ENCODE measurements around the gene SENP2.

DNA sequence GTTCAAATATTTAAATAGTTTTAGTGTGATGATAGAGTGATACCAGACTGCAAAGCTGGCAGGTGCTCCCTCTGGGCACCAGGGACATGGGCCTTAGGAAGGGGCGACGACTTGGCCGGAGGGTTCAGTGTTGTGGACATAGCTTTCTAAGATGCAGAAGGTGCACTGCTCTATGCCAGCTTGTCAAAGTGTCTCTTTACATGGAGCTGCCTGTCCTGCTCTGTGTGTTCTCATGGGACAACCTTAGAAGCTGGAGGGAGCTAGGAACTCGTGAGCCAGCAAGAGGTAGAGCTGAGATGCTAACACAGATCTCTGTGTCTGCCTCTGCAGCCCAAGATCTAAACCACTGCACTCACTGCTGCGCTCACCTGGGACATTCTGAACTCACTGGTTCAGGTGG lies 77.8 kb downstream of the SENP2 start:
- TF ChIP-seq, protein P1, sequence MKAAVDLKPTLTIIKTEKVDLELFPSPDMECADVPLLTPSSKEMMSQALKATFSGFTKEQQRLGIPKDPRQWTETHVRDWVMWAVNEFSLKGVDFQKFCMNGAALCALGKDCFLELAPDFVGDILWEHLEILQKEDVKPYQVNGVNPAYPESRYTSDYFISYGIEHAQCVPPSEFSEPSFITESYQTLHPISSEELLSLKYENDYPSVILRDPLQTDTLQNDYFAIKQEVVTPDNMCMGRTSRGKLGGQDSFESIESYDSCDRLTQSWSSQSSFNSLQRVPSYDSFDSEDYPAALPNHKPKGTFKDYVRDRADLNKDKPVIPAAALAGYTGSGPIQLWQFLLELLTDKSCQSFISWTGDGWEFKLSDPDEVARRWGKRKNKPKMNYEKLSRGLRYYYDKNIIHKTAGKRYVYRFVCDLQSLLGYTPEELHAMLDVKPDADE (IDR thresholded peaks at IDR 0.05), result no peak
- no peak for TF ChIP-seq CREB1 (CRISPR knock-in tag; IDR thresholded peaks at IDR 0.05; ENCODE audit: low read depth)
- no peak for TF ChIP-seq POLR2AphosphoS5 (IDR thresholded peaks at IDR 0.05; ENCODE audit: low read depth)
- TF ChIP-seq, protein P2, sequence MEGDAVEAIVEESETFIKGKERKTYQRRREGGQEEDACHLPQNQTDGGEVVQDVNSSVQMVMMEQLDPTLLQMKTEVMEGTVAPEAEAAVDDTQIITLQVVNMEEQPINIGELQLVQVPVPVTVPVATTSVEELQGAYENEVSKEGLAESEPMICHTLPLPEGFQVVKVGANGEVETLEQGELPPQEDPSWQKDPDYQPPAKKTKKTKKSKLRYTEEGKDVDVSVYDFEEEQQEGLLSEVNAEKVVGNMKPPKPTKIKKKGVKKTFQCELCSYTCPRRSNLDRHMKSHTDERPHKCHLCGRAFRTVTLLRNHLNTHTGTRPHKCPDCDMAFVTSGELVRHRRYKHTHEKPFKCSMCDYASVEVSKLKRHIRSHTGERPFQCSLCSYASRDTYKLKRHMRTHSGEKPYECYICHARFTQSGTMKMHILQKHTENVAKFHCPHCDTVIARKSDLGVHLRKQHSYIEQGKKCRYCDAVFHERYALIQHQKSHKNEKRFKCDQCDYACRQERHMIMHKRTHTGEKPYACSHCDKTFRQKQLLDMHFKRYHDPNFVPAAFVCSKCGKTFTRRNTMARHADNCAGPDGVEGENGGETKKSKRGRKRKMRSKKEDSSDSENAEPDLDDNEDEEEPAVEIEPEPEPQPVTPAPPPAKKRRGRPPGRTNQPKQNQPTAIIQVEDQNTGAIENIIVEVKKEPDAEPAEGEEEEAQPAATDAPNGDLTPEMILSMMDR (conservative IDR thresholded peaks at IDR 0.05; ENCODE audit: low read depth in 2 of 2), result no peak
- no peak for TF ChIP-seq JUNB (IDR thresholded peaks at IDR 0.05; ENCODE audit: unreplicated experiment)
- TF ChIP-seq ZNF114 (CRISPR knock-in tag; IDR thresholded peaks at IDR 0.05), result no peak
- TF ChIP-seq EZH2 (IDR thresholded peaks at IDR 0.05; ENCODE audit: low read depth, unreplicated experiment), result no peak
- TF ChIP-seq EZH2phosphoT487 (IDR thresholded peaks at IDR 0.05; ENCODE audit: unreplicated experiment), result no peak
- no peak for TF ChIP-seq STAT1 (IDR thresholded peaks at IDR 0.05; ENCODE audit: unreplicated experiment)
- TF ChIP-seq, protein P3, sequence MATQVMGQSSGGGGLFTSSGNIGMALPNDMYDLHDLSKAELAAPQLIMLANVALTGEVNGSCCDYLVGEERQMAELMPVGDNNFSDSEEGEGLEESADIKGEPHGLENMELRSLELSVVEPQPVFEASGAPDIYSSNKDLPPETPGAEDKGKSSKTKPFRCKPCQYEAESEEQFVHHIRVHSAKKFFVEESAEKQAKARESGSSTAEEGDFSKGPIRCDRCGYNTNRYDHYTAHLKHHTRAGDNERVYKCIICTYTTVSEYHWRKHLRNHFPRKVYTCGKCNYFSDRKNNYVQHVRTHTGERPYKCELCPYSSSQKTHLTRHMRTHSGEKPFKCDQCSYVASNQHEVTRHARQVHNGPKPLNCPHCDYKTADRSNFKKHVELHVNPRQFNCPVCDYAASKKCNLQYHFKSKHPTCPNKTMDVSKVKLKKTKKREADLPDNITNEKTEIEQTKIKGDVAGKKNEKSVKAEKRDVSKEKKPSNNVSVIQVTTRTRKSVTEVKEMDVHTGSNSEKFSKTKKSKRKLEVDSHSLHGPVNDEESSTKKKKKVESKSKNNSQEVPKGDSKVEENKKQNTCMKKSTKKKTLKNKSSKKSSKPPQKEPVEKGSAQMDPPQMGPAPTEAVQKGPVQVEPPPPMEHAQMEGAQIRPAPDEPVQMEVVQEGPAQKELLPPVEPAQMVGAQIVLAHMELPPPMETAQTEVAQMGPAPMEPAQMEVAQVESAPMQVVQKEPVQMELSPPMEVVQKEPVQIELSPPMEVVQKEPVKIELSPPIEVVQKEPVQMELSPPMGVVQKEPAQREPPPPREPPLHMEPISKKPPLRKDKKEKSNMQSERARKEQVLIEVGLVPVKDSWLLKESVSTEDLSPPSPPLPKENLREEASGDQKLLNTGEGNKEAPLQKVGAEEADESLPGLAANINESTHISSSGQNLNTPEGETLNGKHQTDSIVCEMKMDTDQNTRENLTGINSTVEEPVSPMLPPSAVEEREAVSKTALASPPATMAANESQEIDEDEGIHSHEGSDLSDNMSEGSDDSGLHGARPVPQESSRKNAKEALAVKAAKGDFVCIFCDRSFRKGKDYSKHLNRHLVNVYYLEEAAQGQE (IDR thresholded peaks at IDR 0.05; ENCODE audit: unreplicated experiment), result no peak
- TF ChIP-seq ZNF331 (CRISPR knock-in tag; IDR thresholded peaks at IDR 0.05; ENCODE audit: low read depth), result no peak

Data from GM23338 (cell line).